ENCODE results near the gene MPC1.
"Not testable (repeated sequence)": the region's sequence is repeated elsewhere in the genome, so short reads cannot be mapped to it uniquely, and the experiment has no call there.

The MPC1 gene

DNA sequence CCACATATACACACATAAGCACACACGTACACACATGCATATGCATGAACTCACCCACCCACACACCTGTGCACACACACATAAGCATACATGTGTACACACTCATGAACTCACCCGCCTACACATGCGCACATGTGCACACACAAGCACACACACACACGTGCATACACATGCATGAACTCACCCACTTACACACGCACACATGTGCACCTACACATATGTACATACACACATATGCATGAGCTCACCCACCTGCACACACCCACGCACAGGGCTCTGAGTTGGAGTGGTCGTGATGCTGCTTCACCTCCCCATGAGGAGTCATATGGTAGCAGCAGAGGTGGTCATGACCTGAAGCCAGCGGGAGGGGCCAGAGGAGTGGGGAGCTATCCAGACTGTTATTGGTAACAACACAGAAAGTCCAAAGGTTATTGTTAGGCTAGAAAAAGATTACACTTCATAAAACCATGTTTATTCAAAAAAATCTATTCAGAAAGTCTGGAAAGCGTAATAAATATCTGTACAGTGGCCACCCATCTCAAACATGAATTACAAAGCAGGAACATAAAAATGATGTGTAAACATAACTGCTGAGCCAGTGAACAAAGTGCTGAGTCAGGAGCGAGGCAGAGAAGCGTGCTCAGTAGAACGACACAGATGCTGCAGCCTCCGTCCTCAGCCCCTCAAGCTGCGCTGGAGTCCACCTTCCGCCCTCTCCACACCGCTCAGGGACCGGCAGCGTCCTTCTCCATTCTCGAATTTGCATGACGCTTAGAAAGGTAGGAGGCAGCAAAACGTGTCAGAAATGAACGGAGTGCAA, 26.4 kb upstream of the MPC1 start:
- no peak overlapping the region for H3K4me3 ChIP-seq (ENCODE audit: low read depth, low read length)

- no peak overlapping the region for H3K4me3 ChIP-seq (ENCODE audit: low read depth, low read length)
Measured at GRCh38 chr6:166406197-166406596, 23.5 kb upstream of the MPC1 start.

DNA sequence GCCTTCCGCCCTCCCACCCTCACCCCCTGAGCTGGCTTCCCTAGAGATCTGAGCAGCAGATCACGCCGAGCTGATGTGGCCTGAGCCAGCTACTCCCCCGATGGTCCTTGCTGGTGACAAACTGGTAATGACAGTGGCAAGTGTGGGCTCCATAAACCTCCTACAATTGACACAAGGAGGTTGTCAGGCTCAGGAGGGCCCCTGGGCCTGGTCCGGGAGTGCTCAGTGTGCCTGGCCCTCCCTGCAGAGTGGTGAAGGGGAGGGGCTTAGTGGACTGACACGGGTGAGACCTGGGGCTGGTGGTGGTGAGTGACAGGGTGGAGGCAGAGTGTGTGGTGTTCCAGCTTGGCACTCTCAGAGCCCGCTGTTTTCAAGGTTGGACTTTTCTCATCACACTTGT, 22.6 kb upstream of the MPC1 start:
- no peak overlapping the region for H3K4me3 ChIP-seq (ENCODE audit: low read depth, low read length)

DNA sequence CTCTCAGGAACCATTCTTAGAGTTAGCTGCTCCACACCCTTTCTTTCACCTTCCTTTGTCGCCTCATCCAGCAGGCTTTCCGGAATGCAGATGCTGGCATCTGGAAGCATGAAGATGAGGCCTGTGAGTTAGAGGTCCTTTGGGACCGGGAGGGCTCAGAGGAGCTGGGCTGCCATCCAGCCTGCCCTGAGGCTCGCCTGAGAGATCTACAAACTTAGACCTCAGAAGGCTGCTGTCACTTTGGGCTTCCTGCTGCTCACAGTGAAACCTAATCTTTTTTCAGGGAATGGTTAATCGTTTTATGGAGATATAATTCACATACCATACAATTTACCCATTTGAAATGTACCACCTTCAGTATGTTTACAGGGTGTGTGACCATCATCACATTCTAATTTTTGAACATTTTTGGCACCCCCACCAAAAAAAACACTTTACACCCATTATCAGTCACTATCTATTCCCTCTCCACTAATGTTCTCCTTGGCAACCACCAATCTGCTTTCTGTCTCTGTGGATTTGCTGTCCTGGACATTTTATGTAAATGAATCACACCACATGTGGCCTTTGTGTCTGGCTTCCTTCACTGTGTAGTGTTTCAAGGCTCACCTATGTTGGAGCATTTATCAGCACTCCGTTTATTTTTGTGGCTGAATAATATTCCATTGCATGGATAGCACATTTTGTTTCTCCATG, 20.0 kb upstream of the MPC1 start:
- H3K4me3 ChIP-seq (ENCODE audit: low read depth, low read length): no peak overlapping the region

- H3K4me3 ChIP-seq (ENCODE audit: low read depth, low read length): not testable (repeated sequence)
Measured at GRCh38 chr6:166400649-166401250, 18.0 kb upstream of the MPC1 start.

- no peak overlapping the region for H3K4me3 ChIP-seq (ENCODE audit: low read depth, low read length)
Measured at GRCh38 chr6:166400181-166400580, 17.4 kb upstream of the MPC1 start.

DNA sequence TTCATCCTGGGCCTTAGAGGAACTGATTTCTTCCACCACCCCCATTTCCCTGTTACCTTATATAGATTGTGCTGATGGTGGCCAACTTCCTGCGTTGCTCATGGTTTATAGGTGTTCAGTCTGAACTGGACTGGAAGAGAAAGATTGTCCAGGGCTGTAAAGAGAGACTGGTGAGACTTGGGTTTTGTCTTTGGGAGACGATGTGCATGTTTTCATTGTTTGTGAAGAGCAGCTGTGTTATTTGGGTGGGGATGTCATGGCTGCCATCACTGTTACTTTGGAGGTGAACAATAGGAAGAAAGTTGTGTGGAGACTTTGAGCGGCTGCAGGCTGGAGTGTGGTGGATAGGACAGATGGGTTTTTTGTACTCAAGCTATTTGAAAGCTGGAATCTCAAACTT, 15.6 kb upstream of the MPC1 start:
- no peak overlapping the region for H3K4me3 ChIP-seq (ENCODE audit: low read depth, low read length)

DNA sequence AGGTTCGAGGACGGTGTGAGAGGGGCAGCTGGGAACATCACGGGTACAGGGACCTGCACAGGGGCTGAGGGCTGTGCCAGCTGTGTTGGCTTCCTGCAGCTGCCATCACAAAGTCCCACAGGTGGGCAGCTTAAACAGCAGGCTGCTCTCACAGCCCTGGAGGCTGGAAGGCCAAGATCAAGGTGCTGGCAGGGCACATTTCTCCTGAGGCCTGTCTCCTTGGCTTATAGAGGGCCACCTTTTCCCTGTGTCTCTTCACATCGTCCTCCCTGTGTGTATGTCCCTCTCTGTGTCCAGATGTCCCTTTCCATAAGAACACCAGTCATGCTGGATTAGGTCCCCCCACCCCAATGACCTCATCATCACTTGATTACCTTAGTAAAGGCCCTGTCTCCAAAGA, 15.1 kb upstream of the MPC1 start:
- H3K4me3 ChIP-seq (ENCODE audit: low read depth, low read length): no peak overlapping the region

DNA sequence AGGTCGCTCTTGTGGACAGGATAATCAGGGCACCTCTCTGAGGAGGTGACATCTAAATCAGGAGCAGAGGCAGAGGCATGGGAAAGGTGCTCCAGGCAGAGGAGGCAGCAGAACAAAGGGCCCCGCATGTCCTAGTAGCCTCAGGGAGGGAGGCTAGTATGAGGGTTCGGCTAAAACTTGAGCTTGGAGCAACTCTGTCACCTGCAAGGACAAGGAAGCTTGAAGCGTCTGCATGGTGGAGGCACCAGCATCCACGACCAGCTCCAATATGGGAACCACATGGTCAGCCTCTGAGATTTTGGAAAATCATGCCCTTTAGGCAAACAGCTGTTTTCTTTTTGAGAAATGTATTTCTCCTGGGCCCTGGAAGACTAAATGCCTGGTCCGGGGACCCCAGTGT, 13.0 kb upstream of the MPC1 start:
- no peak overlapping the region for H3K4me3 ChIP-seq (ENCODE audit: low read depth, low read length)

DNA sequence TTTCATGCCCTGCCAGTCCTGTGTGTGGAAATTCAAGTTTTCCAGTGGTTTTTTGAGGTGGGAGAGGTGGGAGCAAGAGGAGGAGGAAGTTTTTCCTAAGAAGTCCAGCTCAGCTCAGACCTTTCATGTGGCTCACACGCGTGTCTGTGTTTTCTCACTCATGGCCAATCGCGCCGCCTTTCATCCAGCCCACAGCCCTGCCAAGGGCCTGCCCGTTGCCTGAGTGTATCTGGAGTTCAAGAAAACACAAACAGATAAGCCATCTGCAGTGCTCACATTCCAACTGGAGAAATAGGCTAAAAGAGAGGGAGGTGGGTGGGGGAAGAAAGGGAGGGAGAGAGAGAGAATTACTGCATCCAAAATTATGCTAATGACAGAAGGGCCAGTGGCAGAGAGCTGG, 12.6 kb upstream of the MPC1 start:
- no peak overlapping the region for H3K4me3 ChIP-seq (ENCODE audit: low read depth, low read length)

- H3K4me3 ChIP-seq (ENCODE audit: low read depth, low read length): no peak overlapping the region
Measured at GRCh38 chr6:166394036-166394892, 11.5 kb upstream of the MPC1 start.

GRCh38 chr6:166393535-166393823, 10.7 kb upstream of the MPC1 start:
- H3K4me3 ChIP-seq (ENCODE audit: low read depth, low read length): no peak overlapping the region

GRCh38 chr6:166392755-166393534, 10.2 kb upstream of the MPC1 start:
- not testable (repeated sequence) for H3K4me3 ChIP-seq (ENCODE audit: low read depth, low read length)

DNA sequence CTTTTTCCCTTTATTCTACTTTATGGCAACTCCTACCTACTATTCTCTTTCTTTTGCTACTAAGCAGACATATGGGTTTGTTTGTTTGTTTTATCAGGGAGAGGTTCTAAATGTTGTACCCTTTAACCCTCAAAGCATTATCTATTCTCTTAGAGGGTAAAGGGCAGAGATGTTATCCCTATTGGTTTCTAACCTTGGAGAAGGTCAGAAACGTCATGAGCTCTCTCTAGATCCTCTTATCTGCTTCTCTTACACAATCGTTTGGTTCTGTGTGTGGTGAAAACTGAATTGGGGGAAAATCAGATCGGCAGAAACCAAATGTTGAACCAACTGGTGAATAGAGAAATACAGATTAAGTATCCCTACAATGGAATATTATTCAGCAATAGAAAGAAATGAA, 6.4 kb upstream of the MPC1 start:
- no peak overlapping the region for H3K4me3 ChIP-seq (ENCODE audit: low read depth, low read length)

- no peak overlapping the region for H3K4me3 ChIP-seq (ENCODE audit: low read depth, low read length)
Measured at GRCh38 chr6:166388290-166389004, 5.7 kb upstream of the MPC1 start.

DNA sequence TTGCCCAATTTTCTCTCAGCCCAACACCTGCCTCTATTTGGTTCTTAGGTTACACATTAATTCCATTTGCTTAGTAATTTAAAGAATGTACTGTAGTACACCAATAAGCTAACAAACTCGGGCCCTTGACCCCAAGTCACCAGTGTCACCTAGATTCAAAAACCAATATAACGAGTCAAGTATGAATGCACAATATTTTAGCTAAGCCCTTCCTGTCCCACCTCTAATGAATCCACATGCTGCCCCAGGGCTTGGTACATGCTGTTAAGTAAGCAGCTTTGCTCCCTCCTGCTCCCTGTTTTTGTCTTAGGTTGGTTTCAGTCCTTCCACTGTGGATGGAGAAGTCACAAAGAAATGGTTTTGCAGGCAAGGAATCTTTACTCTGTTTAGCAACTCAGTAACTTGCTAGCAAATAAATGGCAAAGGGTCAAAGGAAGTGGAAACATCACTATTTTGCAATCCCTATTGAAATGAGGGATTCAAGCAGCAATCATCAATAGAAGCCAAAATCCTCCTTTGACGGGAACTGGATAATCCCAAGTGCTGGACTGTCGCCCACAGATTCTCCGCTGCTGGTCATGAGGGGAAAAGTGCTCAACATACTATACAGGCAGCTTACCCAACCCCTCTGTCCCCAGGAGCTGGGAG, 5.0 kb upstream of the MPC1 start:
- H3K4me3 ChIP-seq (ENCODE audit: low read depth, low read length): no peak overlapping the region

- H3K4me3 ChIP-seq (ENCODE audit: low read depth, low read length): not testable (repeated sequence)
Measured at GRCh38 chr6:166387098-166387497, 4.4 kb upstream of the MPC1 start.

- H3K4me3 ChIP-seq (ENCODE audit: low read depth, low read length): no peak overlapping the region
Measured at GRCh38 chr6:166386111-166386510, 3.4 kb upstream of the MPC1 start.

GRCh38 chr6:166383802-166384363, 1.1 kb upstream of the MPC1 start:
- H3K4me3 ChIP-seq (ENCODE audit: low read depth, low read length): peak overlapping the region; percentile 67

Data from iPS-11a (cell line).